HCT116 (cell line): ENCODE measurements around the gene OR2S2.

Source experiments
- CEBPB ChIP-seq: IDR thresholded peaks from 2 replicates; pipeline ENCODE4 v1.6.1; 2012; ENCODE audit warnings: low read depth
- EZH2 ChIP-seq: fragments of 200-600 bp; sonication (generic); IDR thresholded peaks from 2 replicates; pipeline ENCODE4 v1.6.1; 2017; ENCODE audit warnings: antibody characterized with exemption, mixed run types
- EZH2phosphoT487 ChIP-seq: fragments of 200-600 bp; IDR thresholded peaks from 2 replicates; pipeline ENCODE4 v1.6.1; 2018; ENCODE audit warnings: antibody characterized with exemption, borderline replicate concordance
- POLR2A ChIP-seq: IDR thresholded peaks from 2 replicates; pipeline ENCODE4 v1.7.0; 2011; ENCODE audit warnings: borderline replicate concordance; ENCODE audit not compliant: insufficient read depth, insufficient read length; ENCODE audit errors: extremely low read depth
- POLR2AphosphoS5 ChIP-seq: IDR thresholded peaks from 2 replicates; pipeline ENCODE4 v1.6.1; 2011; ENCODE audit warnings: mild to moderate bottlenecking, low read depth, low read length, moderate library complexity
- TCF7L2 ChIP-seq: IDR thresholded peaks from 2 replicates; pipeline ENCODE4 v1.7.0; 2011; ENCODE audit warnings: borderline replicate concordance, inconsistent platforms; ENCODE audit not compliant: insufficient read depth, insufficient read length; ENCODE audit errors: extremely low read depth
- TF ChIP-seq, protein P1 (sequence below), 3 experiments: fragments of 200-600 bp in 1 of 3; sonication (generic) in 1 of 3; IDR thresholded peaks in 2 of 3; conservative IDR thresholded peaks in 1 of 3; 2 replicates each; pipeline ENCODE4 v1.5.1; 2012 to 2017; ENCODE audit warnings: low read depth in 2 of 3, low read length in 2 of 3, antibody characterized with exemption in 1 of 3, borderline replicate concordance in 1 of 3, control low read depth in 1 of 3, mild to moderate bottlenecking in 1 of 3, mixed read lengths in 1 of 3, mixed run types in 1 of 3, moderate library complexity in 1 of 3; ENCODE audit not compliant: insufficient read depth in 1 of 3
- TF ChIP-seq, protein P2 (sequence below): IDR thresholded peaks from 2 replicates; pipeline ENCODE4 v1.6.1; 2012; ENCODE audit warnings: low read depth
- TF ChIP-seq, protein P3 (sequence below): IDR thresholded peaks from 2 replicates; pipeline ENCODE4 v1.6.1; 2012

DNA sequence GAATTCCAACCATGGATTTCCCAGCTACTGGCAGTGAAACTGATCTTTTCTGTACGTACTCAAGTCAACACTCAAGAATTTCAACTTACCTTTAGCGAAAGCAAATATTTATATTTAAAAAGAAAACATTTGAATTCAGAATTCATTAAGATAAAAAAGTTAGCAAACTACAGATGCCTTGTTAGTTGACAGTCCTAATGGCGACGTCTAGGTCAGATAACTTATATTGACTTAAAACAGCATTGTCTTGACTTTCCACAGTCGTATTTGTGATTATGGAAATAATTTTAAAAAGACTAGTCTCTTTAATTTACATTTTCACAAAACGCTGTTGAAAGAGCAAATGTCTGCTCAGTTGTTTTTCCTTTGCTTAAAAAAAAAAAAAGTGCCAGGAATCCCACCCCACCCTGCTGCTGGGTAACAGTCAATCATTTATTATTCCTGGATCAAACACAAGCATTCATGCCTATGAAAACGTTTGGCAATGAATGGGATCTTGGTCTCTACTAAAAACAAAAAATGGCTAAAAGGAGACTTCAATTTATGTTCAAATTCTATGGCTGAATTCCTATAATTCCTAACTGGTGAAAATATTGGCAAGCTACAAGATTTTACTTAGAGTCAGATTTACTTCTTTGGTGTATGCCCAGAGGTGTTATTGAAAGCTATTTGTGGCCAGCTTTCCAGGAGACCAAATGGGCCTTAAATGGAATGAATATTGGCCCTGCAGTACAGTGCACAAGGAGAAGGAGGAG, 22.0 kb downstream of the OR2S2 start:
- TF ChIP-seq, protein P1, sequence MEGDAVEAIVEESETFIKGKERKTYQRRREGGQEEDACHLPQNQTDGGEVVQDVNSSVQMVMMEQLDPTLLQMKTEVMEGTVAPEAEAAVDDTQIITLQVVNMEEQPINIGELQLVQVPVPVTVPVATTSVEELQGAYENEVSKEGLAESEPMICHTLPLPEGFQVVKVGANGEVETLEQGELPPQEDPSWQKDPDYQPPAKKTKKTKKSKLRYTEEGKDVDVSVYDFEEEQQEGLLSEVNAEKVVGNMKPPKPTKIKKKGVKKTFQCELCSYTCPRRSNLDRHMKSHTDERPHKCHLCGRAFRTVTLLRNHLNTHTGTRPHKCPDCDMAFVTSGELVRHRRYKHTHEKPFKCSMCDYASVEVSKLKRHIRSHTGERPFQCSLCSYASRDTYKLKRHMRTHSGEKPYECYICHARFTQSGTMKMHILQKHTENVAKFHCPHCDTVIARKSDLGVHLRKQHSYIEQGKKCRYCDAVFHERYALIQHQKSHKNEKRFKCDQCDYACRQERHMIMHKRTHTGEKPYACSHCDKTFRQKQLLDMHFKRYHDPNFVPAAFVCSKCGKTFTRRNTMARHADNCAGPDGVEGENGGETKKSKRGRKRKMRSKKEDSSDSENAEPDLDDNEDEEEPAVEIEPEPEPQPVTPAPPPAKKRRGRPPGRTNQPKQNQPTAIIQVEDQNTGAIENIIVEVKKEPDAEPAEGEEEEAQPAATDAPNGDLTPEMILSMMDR (IDR thresholded peaks at IDR 0.05 in 2 of 3, conservative IDR thresholded peaks at IDR 0.05 in 1 of 3; ENCODE audit: borderline replicate concordance in 1 of 3, insufficient read depth in 1 of 3, low read depth in 2 of 3, low read length in 2 of 3): no peak
- TF ChIP-seq, protein P2, sequence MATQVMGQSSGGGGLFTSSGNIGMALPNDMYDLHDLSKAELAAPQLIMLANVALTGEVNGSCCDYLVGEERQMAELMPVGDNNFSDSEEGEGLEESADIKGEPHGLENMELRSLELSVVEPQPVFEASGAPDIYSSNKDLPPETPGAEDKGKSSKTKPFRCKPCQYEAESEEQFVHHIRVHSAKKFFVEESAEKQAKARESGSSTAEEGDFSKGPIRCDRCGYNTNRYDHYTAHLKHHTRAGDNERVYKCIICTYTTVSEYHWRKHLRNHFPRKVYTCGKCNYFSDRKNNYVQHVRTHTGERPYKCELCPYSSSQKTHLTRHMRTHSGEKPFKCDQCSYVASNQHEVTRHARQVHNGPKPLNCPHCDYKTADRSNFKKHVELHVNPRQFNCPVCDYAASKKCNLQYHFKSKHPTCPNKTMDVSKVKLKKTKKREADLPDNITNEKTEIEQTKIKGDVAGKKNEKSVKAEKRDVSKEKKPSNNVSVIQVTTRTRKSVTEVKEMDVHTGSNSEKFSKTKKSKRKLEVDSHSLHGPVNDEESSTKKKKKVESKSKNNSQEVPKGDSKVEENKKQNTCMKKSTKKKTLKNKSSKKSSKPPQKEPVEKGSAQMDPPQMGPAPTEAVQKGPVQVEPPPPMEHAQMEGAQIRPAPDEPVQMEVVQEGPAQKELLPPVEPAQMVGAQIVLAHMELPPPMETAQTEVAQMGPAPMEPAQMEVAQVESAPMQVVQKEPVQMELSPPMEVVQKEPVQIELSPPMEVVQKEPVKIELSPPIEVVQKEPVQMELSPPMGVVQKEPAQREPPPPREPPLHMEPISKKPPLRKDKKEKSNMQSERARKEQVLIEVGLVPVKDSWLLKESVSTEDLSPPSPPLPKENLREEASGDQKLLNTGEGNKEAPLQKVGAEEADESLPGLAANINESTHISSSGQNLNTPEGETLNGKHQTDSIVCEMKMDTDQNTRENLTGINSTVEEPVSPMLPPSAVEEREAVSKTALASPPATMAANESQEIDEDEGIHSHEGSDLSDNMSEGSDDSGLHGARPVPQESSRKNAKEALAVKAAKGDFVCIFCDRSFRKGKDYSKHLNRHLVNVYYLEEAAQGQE: no peak
- TF ChIP-seq CEBPB (no peak), TCF7L2 (no peak), POLR2AphosphoS5 (no peak), POLR2A (no peak), EZH2phosphoT487 (no peak), EZH2 (no peak)
- TF ChIP-seq, protein P3, sequence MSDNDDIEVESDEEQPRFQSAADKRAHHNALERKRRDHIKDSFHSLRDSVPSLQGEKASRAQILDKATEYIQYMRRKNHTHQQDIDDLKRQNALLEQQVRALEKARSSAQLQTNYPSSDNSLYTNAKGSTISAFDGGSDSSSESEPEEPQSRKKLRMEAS: no peak
